ENCODE results near the gene NKAIN2.

- TF ChIP-seq SMARCB1 (IDR thresholded peaks at IDR 0.05; ENCODE audit: insufficient read length, low read depth) (no peak), MXI1 (IDR thresholded peaks at IDR 0.05; ENCODE audit: low read depth, low read length) (no peak)
Measured at GRCh38 chr6:124237911-124238310, 434.2 kb downstream of the NKAIN2 start.
